ENCODE data around the gene TMEM145.

Gene TMEM145

GRCh38 chr19:42284591-42285341, 28.3 kb upstream of the TMEM145 start:
- Histone ChIP-seq H3K4me3 (ENCODE audit: extremely low read depth, insufficient read depth, low read length, poor library complexity, severe bottlenecking) (peak overlapping the region; percentile 67), H3K9me3 (ENCODE audit: control insufficient read depth, low read length) (no peaks in the 10 kb centered on the region), H3K27ac (ENCODE audit: low read depth, low read length, severe bottlenecking) (peak overlapping the region; percentile 41), H3K4me1 (ENCODE audit: control insufficient read depth, insufficient read depth, low read length, poor library complexity, severe bottlenecking) (peaks cover 40% of the 10 kb centered on the region), H3K36me3 (ENCODE audit: control insufficient read depth, insufficient read depth, low read length) (peaks cover 44% of the 10 kb centered on the region)
- 2 to 3% methylated on average over 33 to 34 of the region's 41 CpGs for WGBS, 2 experiments (ENCODE audit: insufficient coverage in 2 of 2)

DNA sequence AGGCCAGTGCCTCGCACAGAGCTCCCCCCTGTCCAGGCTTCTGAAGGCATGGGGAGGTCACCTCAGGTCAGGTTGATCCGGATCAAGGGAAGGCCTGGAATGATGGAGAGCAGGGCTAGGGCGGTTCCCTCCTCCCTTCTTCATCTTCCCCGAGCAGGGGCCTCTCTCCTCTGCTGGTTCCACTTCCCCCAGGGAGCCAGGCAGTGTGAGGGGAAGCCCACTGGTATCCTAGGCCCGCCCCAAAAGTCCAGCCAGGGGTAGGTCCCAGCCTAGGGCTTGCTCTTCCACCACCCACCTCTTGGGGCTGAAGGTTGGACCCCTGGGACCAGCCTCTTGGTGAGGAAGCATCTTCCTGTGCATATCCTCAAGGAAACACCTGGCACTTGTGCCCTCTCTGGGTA, 27.6 kb upstream of the TMEM145 start:
- peak overlapping the region; percentile 67 for H3K4me3 ChIP-seq (ENCODE audit: extremely low read depth, insufficient read depth, low read length, poor library complexity, severe bottlenecking)
- no peak overlapping the region for H3K27ac ChIP-seq (ENCODE audit: low read depth, low read length, severe bottlenecking)
- peaks cover 40% of the 10 kb centered on the region for H3K4me1 ChIP-seq (ENCODE audit: control insufficient read depth, insufficient read depth, low read length, poor library complexity, severe bottlenecking)
- H3K36me3 ChIP-seq (ENCODE audit: control insufficient read depth, insufficient read depth, low read length), result peaks cover 51% of the 10 kb centered on the region
- 57 to 71% methylated on average over 4 to 5 of the region's 5 CpGs for WGBS, 2 experiments (ENCODE audit: insufficient coverage in 2 of 2)
- H3K9me3 ChIP-seq (ENCODE audit: control insufficient read depth, low read length), result no peaks in the 10 kb centered on the region

- H3K27ac ChIP-seq (ENCODE audit: low read depth, low read length, severe bottlenecking), result no peak overlapping the region
Observed at GRCh38 chr19:42285988-42286348, 27.1 kb upstream of the TMEM145 start.

DNA sequence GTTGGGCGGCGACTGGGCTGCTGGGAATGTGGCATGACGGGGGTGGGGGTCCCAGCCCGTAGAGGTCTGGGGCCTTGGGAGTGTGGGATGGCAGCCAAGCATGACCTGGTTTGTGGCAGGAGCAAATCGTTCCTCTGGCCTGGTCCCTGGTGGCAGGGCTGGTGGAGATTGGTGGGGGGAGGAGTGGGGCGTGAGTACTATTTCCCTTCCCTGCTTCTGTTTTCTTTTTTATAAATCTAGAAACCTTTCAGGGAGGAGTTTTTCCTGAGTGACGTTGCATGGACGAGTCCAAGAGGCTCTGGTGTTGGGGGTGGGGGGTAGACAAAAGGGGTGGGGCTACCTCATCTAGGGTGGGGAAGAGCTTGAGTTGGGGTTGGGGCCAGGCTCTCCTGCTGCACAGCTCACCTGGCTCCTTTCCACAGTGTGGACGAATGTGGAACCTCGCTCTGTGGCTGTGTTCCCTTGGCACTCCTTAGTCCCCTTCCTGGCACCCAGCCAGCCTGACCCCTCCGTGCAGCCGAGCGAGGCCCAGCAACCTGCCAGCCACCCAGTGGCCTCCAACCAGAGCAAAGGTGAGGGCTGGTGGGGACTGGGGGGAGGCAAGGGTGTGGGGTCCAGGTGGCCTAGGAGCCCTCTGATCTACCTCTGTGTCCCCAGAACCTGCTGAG, 26.6 kb upstream of the TMEM145 start:
- Histone ChIP-seq H3K9me3 (ENCODE audit: control insufficient read depth, low read length) (no peaks in the 10 kb centered on the region), H3K4me1 (ENCODE audit: control insufficient read depth, insufficient read depth, low read length, poor library complexity, severe bottlenecking) (peaks cover 36% of the 10 kb centered on the region), H3K4me3 (ENCODE audit: extremely low read depth, insufficient read depth, low read length, poor library complexity, severe bottlenecking) (no peak overlapping the region), H3K27ac (ENCODE audit: low read depth, low read length, severe bottlenecking) (no peak overlapping the region), H3K36me3 (ENCODE audit: control insufficient read depth, insufficient read depth, low read length) (peaks cover 61% of the 10 kb centered on the region)
- WGBS, 2 experiments (ENCODE audit: insufficient coverage in 2 of 2), result 93 to 98% methylated on average over 6 to 10 of the region's 13 CpGs

More at GRCh38 chr19:42285988-42286348, 27.1 kb upstream of the TMEM145 start:
- Histone ChIP-seq H3K36me3 (ENCODE audit: control insufficient read depth, insufficient read depth, low read length) (peaks cover 56% of the 10 kb centered on the region), H3K4me3 (ENCODE audit: extremely low read depth, insufficient read depth, low read length, poor library complexity, severe bottlenecking) (no peak overlapping the region), H3K4me1 (ENCODE audit: control insufficient read depth, insufficient read depth, low read length, poor library complexity, severe bottlenecking) (peaks cover 40% of the 10 kb centered on the region), H3K9me3 (ENCODE audit: control insufficient read depth, low read length) (no peaks in the 10 kb centered on the region)
- 91 to 94% methylated on average over 3 to 4 of the region's 6 CpGs for WGBS, 2 experiments (ENCODE audit: insufficient coverage in 2 of 2)

- Histone ChIP-seq H3K9me3 (ENCODE audit: control insufficient read depth, low read length) (no peaks in the 10 kb centered on the region), H3K4me3 (ENCODE audit: extremely low read depth, insufficient read depth, low read length, poor library complexity, severe bottlenecking) (no peak overlapping the region), H3K36me3 (ENCODE audit: control insufficient read depth, insufficient read depth, low read length) (peaks cover 68% of the 10 kb centered on the region), H3K4me1 (ENCODE audit: control insufficient read depth, insufficient read depth, low read length, poor library complexity, severe bottlenecking) (peaks cover 29% of the 10 kb centered on the region), H3K27ac (ENCODE audit: low read depth, low read length, severe bottlenecking) (no peak overlapping the region)
- 97 to 98% methylated on average over 26 of the region's 30 CpGs for WGBS, 2 experiments (ENCODE audit: insufficient coverage in 2 of 2)
Observed at GRCh38 chr19:42287017-42287826, 25.9 kb upstream of the TMEM145 start.

DNA sequence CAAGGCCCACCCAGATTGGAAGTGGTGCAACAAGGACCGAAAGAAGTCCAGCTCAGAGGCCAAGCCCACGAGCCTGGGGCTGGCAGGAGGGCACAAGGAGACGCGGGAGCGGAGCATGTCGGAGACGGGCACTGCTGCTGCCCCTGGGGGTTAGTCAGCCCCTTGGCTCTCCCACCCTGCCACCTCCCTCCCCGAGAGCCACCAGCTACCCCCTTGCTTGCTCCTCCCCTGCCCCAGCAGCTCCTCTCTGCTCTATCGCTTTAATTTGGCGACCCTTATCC, 25.3 kb upstream of the TMEM145 start:
- Histone ChIP-seq H3K4me1 (ENCODE audit: control insufficient read depth, insufficient read depth, low read length, poor library complexity, severe bottlenecking) (peaks cover 23% of the 10 kb centered on the region), H3K4me3 (ENCODE audit: extremely low read depth, insufficient read depth, low read length, poor library complexity, severe bottlenecking) (no peak overlapping the region), H3K36me3 (ENCODE audit: control insufficient read depth, insufficient read depth, low read length) (peaks cover 74% of the 10 kb centered on the region), H3K9me3 (ENCODE audit: control insufficient read depth, low read length) (no peaks in the 10 kb centered on the region), H3K27ac (ENCODE audit: low read depth, low read length, severe bottlenecking) (no peak overlapping the region)
- WGBS, 2 experiments (ENCODE audit: insufficient coverage in 2 of 2), result 98 to 99% methylated on average over 8 to 10 of the region's 10 CpGs

DNA sequence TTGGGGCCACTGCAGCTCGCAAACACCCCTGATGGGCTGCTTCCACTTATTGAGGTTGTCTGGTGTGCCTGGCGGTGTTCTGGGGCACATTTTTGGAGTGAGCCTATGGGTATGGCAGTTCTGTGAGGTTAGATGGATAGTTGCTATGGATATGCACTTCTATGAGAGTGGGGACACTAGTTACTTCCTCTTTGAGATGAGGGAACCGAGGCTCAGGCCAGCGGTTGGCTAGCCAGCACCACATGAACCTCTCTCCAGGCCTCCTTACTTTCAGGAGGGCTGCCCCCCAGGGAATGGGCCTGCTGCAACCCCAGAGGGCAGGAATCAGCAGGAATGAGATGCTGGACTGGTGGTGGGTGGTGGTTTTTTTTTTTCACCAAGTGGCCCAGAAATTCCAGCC, 24.7 kb upstream of the TMEM145 start:
- Histone ChIP-seq H3K36me3 (ENCODE audit: control insufficient read depth, insufficient read depth, low read length) (peaks cover 80% of the 10 kb centered on the region), H3K4me1 (ENCODE audit: control insufficient read depth, insufficient read depth, low read length, poor library complexity, severe bottlenecking) (peaks cover 17% of the 10 kb centered on the region), H3K27ac (ENCODE audit: low read depth, low read length, severe bottlenecking) (no peak overlapping the region), H3K4me3 (ENCODE audit: extremely low read depth, insufficient read depth, low read length, poor library complexity, severe bottlenecking) (no peak overlapping the region), H3K9me3 (ENCODE audit: control insufficient read depth, low read length) (no peaks in the 10 kb centered on the region)
- WGBS, 2 experiments (ENCODE audit: insufficient coverage in 2 of 2), result 92 to 100% methylated on average over 1 to 2 of the region's 4 CpGs

DNA sequence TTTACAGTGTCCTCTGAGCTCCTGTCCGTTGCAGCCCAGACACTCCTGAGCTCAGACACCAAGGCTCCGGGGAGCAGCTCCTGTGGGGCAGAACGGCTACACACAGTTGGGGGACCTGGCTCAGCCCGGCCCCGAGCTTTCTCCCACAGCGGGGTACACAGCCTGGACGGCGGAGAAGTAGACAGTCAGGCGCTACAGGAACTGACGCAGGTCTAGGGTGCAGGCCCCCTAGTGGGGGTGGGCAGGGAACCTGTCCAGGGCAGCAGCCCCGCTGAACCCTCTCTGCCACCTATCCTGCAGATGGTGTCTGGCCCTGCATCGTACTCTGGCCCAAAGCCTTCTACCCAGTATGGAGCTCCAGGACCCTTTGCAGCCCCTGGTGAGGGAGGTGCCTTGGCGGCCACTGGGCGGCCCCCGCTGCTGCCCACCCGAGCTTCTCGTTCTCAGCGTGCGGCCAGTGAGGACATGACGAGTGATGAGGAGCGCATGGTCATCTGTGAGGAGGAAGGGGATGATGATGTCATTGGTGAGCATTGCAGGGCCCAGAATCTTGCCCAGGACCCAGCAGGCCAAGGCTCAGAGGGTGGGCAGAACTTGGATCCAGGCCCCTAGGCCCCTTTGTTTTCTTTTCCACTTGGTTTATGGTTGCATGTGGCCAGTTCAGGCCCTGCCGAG, 24.1 kb upstream of the TMEM145 start:
- no peak overlapping the region for H3K4me3 ChIP-seq (ENCODE audit: extremely low read depth, insufficient read depth, low read length, poor library complexity, severe bottlenecking)
- no peaks in the 10 kb centered on the region for H3K9me3 ChIP-seq (ENCODE audit: control insufficient read depth, low read length)
- peaks cover 86% of the 10 kb centered on the region for H3K36me3 ChIP-seq (ENCODE audit: control insufficient read depth, insufficient read depth, low read length)
- H3K27ac ChIP-seq (ENCODE audit: low read depth, low read length, severe bottlenecking), result no peak overlapping the region
- 95 to 97% methylated on average over 22 of the region's 22 CpGs for WGBS, 2 experiments (ENCODE audit: insufficient coverage in 2 of 2)
- peaks cover 16% of the 10 kb centered on the region for H3K4me1 ChIP-seq (ENCODE audit: control insufficient read depth, insufficient read depth, low read length, poor library complexity, severe bottlenecking)

DNA sequence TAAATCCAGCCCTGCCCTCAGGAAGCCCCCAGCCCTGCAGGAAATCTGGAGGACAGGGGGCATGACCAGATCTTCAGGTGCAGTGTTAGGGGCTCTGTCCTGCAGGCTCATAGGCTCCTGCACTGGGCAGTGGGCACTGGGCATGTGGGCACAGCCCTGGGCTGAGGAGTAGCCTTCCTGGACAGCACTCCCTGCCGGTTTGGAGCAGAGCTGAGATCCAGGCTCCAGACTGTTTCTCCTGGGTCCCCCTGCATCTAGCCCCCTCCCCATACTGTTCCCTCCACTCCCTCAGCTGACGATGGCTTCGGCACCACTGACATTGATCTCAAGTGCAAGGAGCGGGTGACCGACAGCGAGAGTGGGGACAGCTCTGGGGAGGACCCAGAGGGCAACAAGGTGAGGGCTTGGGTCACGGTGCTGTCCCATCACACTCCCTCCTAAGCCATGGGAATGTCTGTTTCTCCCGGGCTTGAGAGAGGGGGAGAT, 23.5 kb upstream of the TMEM145 start:
- H3K4me1 ChIP-seq (ENCODE audit: control insufficient read depth, insufficient read depth, low read length, poor library complexity, severe bottlenecking), result peaks cover 16% of the 10 kb centered on the region
- WGBS, 2 experiments (ENCODE audit: insufficient coverage in 2 of 2), result 80 to 97% methylated on average over 1 to 7 of the region's 8 CpGs
- no peak overlapping the region for H3K4me3 ChIP-seq (ENCODE audit: extremely low read depth, insufficient read depth, low read length, poor library complexity, severe bottlenecking)
- H3K27ac ChIP-seq (ENCODE audit: low read depth, low read length, severe bottlenecking), result no peak overlapping the region
- peaks cover 92% of the 10 kb centered on the region for H3K36me3 ChIP-seq (ENCODE audit: control insufficient read depth, insufficient read depth, low read length)
- no peaks in the 10 kb centered on the region for H3K9me3 ChIP-seq (ENCODE audit: control insufficient read depth, low read length)

- Histone ChIP-seq H3K4me1 (ENCODE audit: control insufficient read depth, insufficient read depth, low read length, poor library complexity, severe bottlenecking) (peaks cover 13% of the 10 kb centered on the region), H3K36me3 (ENCODE audit: control insufficient read depth, insufficient read depth, low read length) (peaks cover 93% of the 10 kb centered on the region), H3K27ac (ENCODE audit: low read depth, low read length, severe bottlenecking) (no peak overlapping the region), H3K9me3 (ENCODE audit: control insufficient read depth, low read length) (no peaks in the 10 kb centered on the region), H3K4me3 (ENCODE audit: extremely low read depth, insufficient read depth, low read length, poor library complexity, severe bottlenecking) (no peak overlapping the region)
- 92 to 98% methylated on average over 11 of the region's 13 CpGs for WGBS, 2 experiments (ENCODE audit: insufficient coverage in 2 of 2)
Observed at GRCh38 chr19:42290136-42290522, 23.0 kb upstream of the TMEM145 start.

Data from mesodermal cell (in vitro differentiated cells).